ENCODE measurements around the gene FBXO34. TPM values are rescaled to one million over a fixed set of nuclear protein-coding genes. Genes with fewer than 3 reads are reported as not detected.

Gene FBXO34
- total and polyA plus RNA-seq, 10 of the 15 experiments (the other 5 are each of a cell fraction or from before 2014, with no cell fraction given), result 5.6 to 22.8 (median 17.6) TPM

DNA sequence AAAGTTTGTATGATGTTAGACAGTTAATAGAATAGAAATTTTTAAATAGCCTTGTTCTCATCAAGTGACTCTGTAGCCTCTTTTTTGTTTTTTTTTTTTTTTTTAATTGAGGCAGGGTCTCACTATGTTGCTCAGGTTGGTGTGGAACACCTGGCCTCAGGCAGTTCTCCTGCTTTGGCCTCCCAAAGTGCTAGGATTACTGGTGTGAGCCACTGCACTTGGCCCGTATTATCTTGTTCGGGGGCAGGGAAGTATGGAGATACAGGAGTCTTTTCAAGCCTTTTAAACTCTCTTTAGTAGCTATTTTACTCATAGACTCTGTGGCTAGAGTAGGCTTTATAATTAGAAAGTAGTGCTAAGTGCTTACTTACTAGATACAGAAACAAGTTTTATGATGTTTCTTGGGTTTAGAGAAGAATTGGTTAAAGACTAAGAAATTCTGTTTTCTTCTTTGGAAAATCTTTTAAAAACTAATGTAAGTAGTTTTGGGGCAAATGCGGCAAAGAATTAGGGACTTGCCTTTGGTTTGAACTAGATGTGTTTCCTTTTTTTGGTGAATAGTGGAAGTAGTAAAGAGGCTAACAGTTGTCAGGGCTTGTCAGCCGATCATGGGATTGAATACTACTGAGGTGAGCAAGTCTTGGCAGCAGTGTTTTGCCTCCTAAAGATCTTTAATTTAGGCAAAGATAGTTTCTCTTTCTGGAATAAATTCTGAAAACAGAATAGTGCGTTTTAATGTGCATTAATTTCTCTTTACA, 31.3 kb downstream of the FBXO34 start:
- no peak for FAIRE-seq

GRCh38 chr14:55303125-55303499, 31.9 kb downstream of the FBXO34 start:
- Histone ChIP-seq H3K4me2 (ENCODE audit: control insufficient read depth, insufficient read depth) (peak overlapping the region; percentile 62; the same call in 1 of the 2 replicates), H3K79me2 (ENCODE audit: control insufficient read depth, insufficient read depth, low read length) (peaks cover 24% of the 10 kb centered on the region), H3K27ac (ENCODE audit: control insufficient read depth, insufficient read depth) (peak overlapping the region; percentile 66; the same call in 1 of the 2 replicates), H3K27me3 (replicated peaks in 1 of 2; ENCODE audit: control insufficient read depth in 2 of 2, insufficient read depth in 2 of 2, low read length in 1 of 2) (no peaks in the 10 kb centered on the region), H2AFZ (ENCODE audit: control insufficient read depth, low read depth, low read length) (no peak overlapping the region), H3K9me3 (replicated peaks; ENCODE audit: control insufficient read depth, insufficient read depth, low read length) (no peaks in the 10 kb centered on the region; the same call in 2 of the 3 replicates), H3K36me3 (ENCODE audit: control insufficient read depth in 2 of 2, insufficient read depth in 2 of 2, low read length in 1 of 2) (no peaks in the 10 kb centered on the region; a peak in 1 of 4 replicates), H3K4me3 (no peak overlapping the region), H3K4me1 (ENCODE audit: control insufficient read depth, insufficient read depth, low read length) (peaks cover 32% of the 10 kb centered on the region), H3K9ac (ENCODE audit: control insufficient read depth, insufficient read depth, low read length) (no peak overlapping the region), H4K20me1 (ENCODE audit: control insufficient read depth, insufficient read depth) (no peaks in the 10 kb centered on the region)
- DNase-seq (ENCODE audit: low read depth, low spot score), result no peak
- CTCF ChIA-PET, result interaction anchor here (0.6 to 4.4 kb wide), 4 partner anchors 17 to 527 kb away, joined by 3 to 20 read pairs (median 3); partner anchors contain the start of gene FBXO34
- RAD21 ChIA-PET (ENCODE audit: unreplicated experiment), result interaction anchor here (1.2 to 2.2 kb wide), 3 partner anchors 33 to 57 kb away, joined by 3 to 5 read pairs (median 5); no protein-coding TSS in a partner anchor
- TF ChIP-seq EED (IDR thresholded peaks at IDR 0.05; ENCODE audit: low read depth), result no peak
- POLR2A ChIA-PET, result interaction anchor here (1.6 kb wide), 1 partner anchor 30 kb away, joined by 6 read pairs; no protein-coding TSS in a partner anchor
- intact Hi-C loops (cut with micrococcal nuclease; ENCODE audit: unreplicated experiment), result no loop called here
- ATAC-seq, result peak; percentile 15
- no TSS peak for BruUV-seq (replicated peaks)
- in situ Hi-C loops (cut with MboI), result no loop called here
- SMC1A ChIA-PET (ENCODE audit: uncharacterized antibody, unreplicated experiment), result interaction anchor here (1.0 to 2.9 kb wide), 11 partner anchors 8 to 112 kb away, joined by 3 to 15 read pairs (median 4); no protein-coding TSS in a partner anchor
- FAIRE-seq, result no peak

More for the DNA sequence above, 31.3 kb downstream of the FBXO34 start:
- ChIA-PET POLR2A (interaction anchor here (0.7 to 1.6 kb wide), 2 partner anchors 30 to 245 kb away, joined by 6 to 7 read pairs; no protein-coding TSS in a partner anchor), CTCF (interaction anchor here (0.6 to 4.4 kb wide), 3 partner anchors 30 to 527 kb away, joined by 3 to 20 read pairs (median 3); partner anchors contain the start of gene FBXO34), SMC1A (ENCODE audit: uncharacterized antibody, unreplicated experiment) (interaction anchor here (0.6 to 2.9 kb wide), 11 partner anchors 8 to 113 kb away, joined by 3 to 15 read pairs (median 4); no protein-coding TSS in a partner anchor), RAD21 (ENCODE audit: unreplicated experiment) (interaction anchor here (0.7 to 2.2 kb wide), 6 partner anchors 21 to 234 kb away, joined by 3 to 5 read pairs (median 4); no protein-coding TSS in a partner anchor)
- peak overlapping the region; percentile 66 for H3K27ac ChIP-seq (ENCODE audit: control insufficient read depth, insufficient read depth)
- H3K4me2 ChIP-seq (ENCODE audit: control insufficient read depth, insufficient read depth), result peak overlapping the region; percentile 62
- no peaks in the 10 kb centered on the region for H3K27me3 ChIP-seq (replicated peaks in 1 of 2; ENCODE audit: control insufficient read depth in 2 of 2, insufficient read depth in 2 of 2, low read length in 1 of 2)
- BruUV-seq (replicated peaks), result no TSS peak
- H3K9me3 ChIP-seq (replicated peaks; ENCODE audit: control insufficient read depth, insufficient read depth, low read length), result no peaks in the 10 kb centered on the region; the same call in 2 of the 3 replicates
- H3K36me3 ChIP-seq (ENCODE audit: control insufficient read depth in 2 of 2, insufficient read depth in 2 of 2, low read length in 1 of 2), result no peaks in the 10 kb centered on the region; a peak in 1 of 4 replicates
- no peaks in the 10 kb centered on the region for H4K20me1 ChIP-seq (ENCODE audit: control insufficient read depth, insufficient read depth)
- WGBS (ENCODE audit: insufficient coverage, insufficient replicate concordance, low lambda C conversion rate, missing lambda C conversion rate), result 69% methylated on average over 5 of the region's 5 CpGs
- no peak overlapping the region for H3K9ac ChIP-seq (ENCODE audit: control insufficient read depth, insufficient read depth, low read length)
- in situ Hi-C loops (cut with MboI), result no loop called here
- H3K4me3 ChIP-seq, result 0 out of 2 replicates have a peak overlapping the region, but pooled peaks have one; percentile 29
- TF ChIP-seq RUNX3 (IDR thresholded peaks at IDR 0.05; ENCODE audit: low read length) (peak; percentile 23; the same call in 1 of the 2 replicates), KDM1A (IDR thresholded peaks at IDR 0.05; ENCODE audit: borderline replicate concordance) (no peak), EGR1 (IDR thresholded peaks at IDR 0.05; ENCODE audit: borderline replicate concordance in 1 of 2, low read depth in 2 of 2, low read length in 2 of 2) (no peak)
- no peak overlapping the region for H2AFZ ChIP-seq (ENCODE audit: control insufficient read depth, low read depth, low read length)
- peaks cover 38% of the 10 kb centered on the region for H3K4me1 ChIP-seq (ENCODE audit: control insufficient read depth, insufficient read depth, low read length)
- DNase-seq (ENCODE audit: low read depth, low spot score) (no peak), ATAC-seq (peak; percentile 45)
- intact Hi-C loops (cut with micrococcal nuclease; ENCODE audit: unreplicated experiment), result no loop called here
- peaks cover 26% of the 10 kb centered on the region for H3K79me2 ChIP-seq (ENCODE audit: control insufficient read depth, insufficient read depth, low read length)

Measured in GM12878 (cell line).